Activated CD8-positive, alpha-beta memory T cell treated with anti-CD3 and anti-CD28 coated beads, Interleukin-2, amount 10 ng/mL, durations not matched to agents 7 days and 5 days (primary cell): Measurements from ENCODE around the gene PIK3R4. TPM values are rescaled to one million over a fixed set of nuclear protein-coding genes. Genes with fewer than 3 reads are reported as not detected.

Experiments used
- ATAC-seq: fragments of 150-1000 bp; cut with Tn5 transposase; one replicate; pipeline ENCODE4 v1.10.0; 2021; ENCODE audit warnings: moderate library complexity
- CTCF ChIA-PET: fragments of 350-600 bp; sonication (Branson Sonifier 250); formaldehyde crosslinking; loops from one replicate; lab custom pipeline; 2021; ENCODE audit warnings: antibody characterized with exemption; lab: Charles Lee
- DNase-seq: peaks from one replicate; pipeline ENCODE4 v3.0.0-alpha.2; 2020
- H3K27ac Mint-ChIP-seq: one replicate; pipeline ENCODE4 v1.8.0; 2021; ENCODE audit warnings: mild to moderate bottlenecking, mixed read lengths
- H3K27me3 Mint-ChIP-seq: one replicate; pipeline ENCODE4 v1.8.0; 2021; ENCODE audit warnings: mixed read lengths
- H3K36me3 Mint-ChIP-seq: one replicate; pipeline ENCODE4 v1.8.0; 2021; ENCODE audit warnings: mild to moderate bottlenecking, mixed read lengths
- H3K4me1 Mint-ChIP-seq: one replicate; pipeline ENCODE4 v1.8.0; 2021; ENCODE audit warnings: mixed read lengths
- H3K4me3 Mint-ChIP-seq: one replicate; pipeline ENCODE4 v1.8.0; 2021; ENCODE audit warnings: mild to moderate bottlenecking, moderate library complexity, mixed read lengths
- H3K9me3 Mint-ChIP-seq: one replicate; pipeline ENCODE4 v1.8.0; 2022; ENCODE audit warnings: low read depth, mixed read lengths
- total RNA-seq, 2 experiments: library from RNA; stranded (reverse); gene quantifications; one replicate each; pipeline ENCODE4 v1.2.3, GENCODE V29; 2021

PIK3R4 gene
- total RNA-seq, 2 experiments from 2014 or later: 23.3 to 30.6 TPM

GRCh38 chr3:130636480-130637234 lies 110.0 kb downstream of the PIK3R4 start:
- CTCF ChIA-PET: no interaction called here
- ATAC-seq: no peak
- H3K4me3 Mint-ChIP-seq: no peak overlapping the region
- H3K4me1 Mint-ChIP-seq: no peaks in the 10 kb centered on the region
- H3K27ac Mint-ChIP-seq: no peak overlapping the region
- H3K36me3 Mint-ChIP-seq: no peaks in the 10 kb centered on the region
- peaks cover 9% of the 10 kb centered on the region for H3K27me3 Mint-ChIP-seq
- no peaks in the 10 kb centered on the region for H3K9me3 Mint-ChIP-seq
- no peak for DNase-seq

- Mint-ChIP-seq H3K4me1 (no peaks in the 10 kb centered on the region), H3K9me3 (no peaks in the 10 kb centered on the region)
Measured at GRCh38 chr3:130635978-130636377, 110.7 kb downstream of the PIK3R4 start.

GRCh38 chr3:130635285-130635684 lies 111.3 kb downstream of the PIK3R4 start:
- Mint-ChIP-seq H3K27me3 (peaks cover 4% of the 10 kb centered on the region), H3K27ac (no peak overlapping the region), H3K4me3 (no peak overlapping the region), H3K9me3 (no peaks in the 10 kb centered on the region), H3K36me3 (no peaks in the 10 kb centered on the region), H3K4me1 (no peaks in the 10 kb centered on the region)
- ATAC-seq (no peak), DNase-seq (no peak)
- CTCF ChIA-PET: no interaction called here

More at GRCh38 chr3:130635978-130636377, 110.7 kb downstream of the PIK3R4 start:
- no peak overlapping the region for H3K27ac Mint-ChIP-seq
- no peak for ATAC-seq
- H3K4me3 Mint-ChIP-seq: no peak overlapping the region
- DNase-seq: no peak
- peaks cover 7% of the 10 kb centered on the region for H3K27me3 Mint-ChIP-seq
- no peaks in the 10 kb centered on the region for H3K36me3 Mint-ChIP-seq
- CTCF ChIA-PET: no interaction called here

Other genes starting within 250 kb of the PIK3R4 start
- gene COL6A6, start 229.7 kb downstream of the PIK3R4 start, total RNA-seq: not detected
- 10 to 100 TPM; 64.0 to 65.7 TPM for gene ATP2C1, start 147.3 kb upstream of the PIK3R4 start, total RNA-seq